ENCODE data around the gene RPS18. TPM values are rescaled to one million over a fixed set of nuclear protein-coding genes. Genes with fewer than 3 reads are reported as not detected.

Gene RPS18
- total RNA-seq, 1 experiment from 2014 or later: 3,216 TPM

GRCh38 chr6:33264015-33264414 lies 7.9 kb upstream of the RPS18 start:
- Histone ChIP-seq H4K91ac (ENCODE audit: insufficient read length, low read depth, low read length) (no peak overlapping the region), H2BK5ac (ENCODE audit: insufficient read length, low read length) (no peak overlapping the region), H4K20me1 (ENCODE audit: control insufficient read depth, insufficient read depth, insufficient read length) (no peaks in the 10 kb centered on the region), H3K79me1 (ENCODE audit: insufficient read depth, low read depth, low read length, poor library complexity, severe bottlenecking) (no peaks in the 10 kb centered on the region), H3K4me1 (ENCODE audit: insufficient read depth, low read length) (no peaks in the 10 kb centered on the region), H4K8ac (replicated peaks; ENCODE audit: insufficient read length, low read depth, low read length) (no peak overlapping the region), H3K14ac (ENCODE audit: insufficient read depth, low read length) (no peak overlapping the region), H2BK12ac (ENCODE audit: insufficient read length, low read depth, low read length) (no peak overlapping the region), H3K4ac (ENCODE audit: low read depth, low read length) (no peak overlapping the region), H3K4me2 (ENCODE audit: insufficient read depth, insufficient read length, low read length) (no peak overlapping the region), H3K56ac (ENCODE audit: insufficient read length, low read depth, low read length) (no peak overlapping the region), H2AK5ac (ENCODE audit: insufficient read length, low read length) (no peak overlapping the region), H2BK120ac (ENCODE audit: low read depth, low read length, poor library complexity, severe bottlenecking) (no peak overlapping the region), H3K23ac (ENCODE audit: insufficient read length, low read depth, low read length) (no peak overlapping the region), H3K79me2 (ENCODE audit: insufficient read depth, low read length) (no peaks in the 10 kb centered on the region), H3K27me3 (ENCODE audit: insufficient read depth, low read length) (no peaks in the 10 kb centered on the region), H3T11ph (ENCODE audit: low read length) (no peak overlapping the region), H3K27ac (ENCODE audit: insufficient read length, low read depth, low read length) (no peak overlapping the region), H2AFZ (ENCODE audit: low read length) (no peak overlapping the region), H2BK20ac (ENCODE audit: low read depth, low read length, poor library complexity, severe bottlenecking) (no peak overlapping the region), H3K9ac (ENCODE audit: extremely low read depth, insufficient read length, low read length) (no peak overlapping the region), H3K18ac (ENCODE audit: insufficient read length, low read depth, low read length) (no peak overlapping the region), H3K23me2 (ENCODE audit: insufficient read length, low read depth, low read length, poor library complexity, severe bottlenecking) (no peaks in the 10 kb centered on the region), H2BK15ac (ENCODE audit: low read depth, low read length) (no peak overlapping the region), H4K5ac (ENCODE audit: insufficient read length, low read depth, low read length) (no peak overlapping the region), H3K9me3 (ENCODE audit: control insufficient read depth, low read depth, low read length) (no peaks in the 10 kb centered on the region)
- Mint-ChIP-seq H3K36me3 (ENCODE audit: insufficient read depth in 1 of 3, low read depth in 3 of 3) (peaks cover 30 to 77% (median 68%) of the 10 kb centered on the region in 3 experiments; a peak in 6 of 7 replicates), H3K4me1 (no peaks in the 10 kb centered on the region), H3K27ac (no peak overlapping the region), H3K27me3 (ENCODE audit: low read depth) (no peaks in the 10 kb centered on the region), H3K9me3 (no peaks in the 10 kb centered on the region), H3K4me3 (no peak overlapping the region)
- no peak for DNase-seq
- WGBS (ENCODE audit: extremely low coverage, insufficient read length, low lambda C conversion rate): no CpG with 5 or more reads among the region's 7 CpGs
- no peak for TF ChIP-seq CTCF (conservative IDR thresholded peaks at IDR 0.05)

All from H9 (cell line).